Mucosa of descending colon (tissue), 3 donors: ENCODE results near the gene TMEM231. TPM values are rescaled to one million over a fixed set of nuclear protein-coding genes. Genes with fewer than 3 reads are reported as not detected.
"Not testable (repeated sequence)": the region's sequence is repeated elsewhere in the genome, so short reads cannot be mapped to it uniquely, and the experiment has no call there.

Source experiments
- ATAC-seq: fragments of 200-7000 bp; cut with Tn5 transposase; one replicate; pipeline ENCODE4 v1.9.1; 2020; ENCODE audit warnings: mild to moderate bottlenecking, moderate library complexity
- DNase-seq, 3 donors: peaks; one replicate each; pipeline ENCODE4 v3.0.0-alpha.2; 2020
- H3K36me3 ChIP-seq: fragments of 200-600 bp; one replicate; pipeline ENCODE4 v1.8.0; 2021; ENCODE audit warnings: low read depth, mild to moderate bottlenecking
- H3K4me1 ChIP-seq: fragments of 200-600 bp; one replicate; pipeline ENCODE4 v1.8.0; 2021; ENCODE audit warnings: low read depth, mild to moderate bottlenecking
- H3K4me3 ChIP-seq: fragments of 200-600 bp; one replicate; pipeline ENCODE4 v1.8.0; 2021; ENCODE audit warnings: mild to moderate bottlenecking
- H3K9me3 ChIP-seq: fragments of 200-600 bp; one replicate; pipeline ENCODE4 v1.8.0; 2021; ENCODE audit warnings: mild to moderate bottlenecking
- intact Hi-C, 2 donors: fragments of 100-400 bp; cut with DNase I in 1 of 2; cut with micrococcal nuclease in 1 of 2; formaldehyde crosslinking; loops; one replicate each; pipeline versions ENCODE4 v1.11.0 to v1.11.1; 2022; cut with DNase I, micrococcal nuclease
- total RNA-seq, 3 donors: library from RNA; stranded (reverse); fragmentation: NEBNext Ultra II Directional in 2 of 3; extraction: Animal tissue kit (Norgen Biotek cat#: 25700) in 2 of 3; gene quantifications; one replicate each; pipeline versions ENCODE4 v1.2.1 to v1.2.4, GENCODE V29; 2021 to 2023
- TF ChIP-seq, protein P1 (sequence below): fragments of 200-600 bp; IDR thresholded peaks from one replicate; pipeline ENCODE4 v1.8.0; 2022; ENCODE audit warnings: antibody characterized with exemption, mild to moderate bottlenecking
- donor health status: DM: no; HTN: no; CAD: no; lungs with moderate emphysema.
- donor health status: DM: no; HTN: no; CAD: no.
- donor health status: DM: no; HTN: yes; CAD: no.

Gene TMEM231
- total RNA-seq, 3 donors from 2014 or later: 4.7 to 7.3 (median 5.5) TPM

DNA sequence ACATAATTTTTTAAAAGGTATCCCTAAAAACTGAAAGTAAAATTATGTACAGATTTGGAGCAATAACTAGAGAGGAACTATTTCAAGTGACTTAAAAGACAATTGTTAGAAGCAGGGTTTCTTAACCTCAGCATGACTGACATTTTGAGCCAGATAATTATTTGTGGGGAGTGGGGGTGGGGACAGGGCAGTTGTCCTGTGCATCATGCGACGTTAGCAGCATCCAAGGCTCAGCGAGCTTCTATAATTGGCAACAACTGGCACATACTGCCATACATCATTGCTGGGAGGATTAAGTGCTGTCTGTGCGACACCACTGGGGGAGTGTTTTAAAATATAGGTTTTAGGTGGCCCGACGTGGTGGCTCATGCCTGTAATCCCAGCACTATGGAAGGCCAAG lies 37.3 kb upstream of the TMEM231 start:
- Histone ChIP-seq H3K4me3 (no peak overlapping the region), H3K9me3 (no peaks in the 10 kb centered on the region), H3K36me3 (no peaks in the 10 kb centered on the region), H3K4me1 (no peaks in the 10 kb centered on the region)
- TF ChIP-seq, protein P1, sequence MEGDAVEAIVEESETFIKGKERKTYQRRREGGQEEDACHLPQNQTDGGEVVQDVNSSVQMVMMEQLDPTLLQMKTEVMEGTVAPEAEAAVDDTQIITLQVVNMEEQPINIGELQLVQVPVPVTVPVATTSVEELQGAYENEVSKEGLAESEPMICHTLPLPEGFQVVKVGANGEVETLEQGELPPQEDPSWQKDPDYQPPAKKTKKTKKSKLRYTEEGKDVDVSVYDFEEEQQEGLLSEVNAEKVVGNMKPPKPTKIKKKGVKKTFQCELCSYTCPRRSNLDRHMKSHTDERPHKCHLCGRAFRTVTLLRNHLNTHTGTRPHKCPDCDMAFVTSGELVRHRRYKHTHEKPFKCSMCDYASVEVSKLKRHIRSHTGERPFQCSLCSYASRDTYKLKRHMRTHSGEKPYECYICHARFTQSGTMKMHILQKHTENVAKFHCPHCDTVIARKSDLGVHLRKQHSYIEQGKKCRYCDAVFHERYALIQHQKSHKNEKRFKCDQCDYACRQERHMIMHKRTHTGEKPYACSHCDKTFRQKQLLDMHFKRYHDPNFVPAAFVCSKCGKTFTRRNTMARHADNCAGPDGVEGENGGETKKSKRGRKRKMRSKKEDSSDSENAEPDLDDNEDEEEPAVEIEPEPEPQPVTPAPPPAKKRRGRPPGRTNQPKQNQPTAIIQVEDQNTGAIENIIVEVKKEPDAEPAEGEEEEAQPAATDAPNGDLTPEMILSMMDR: no peak
- DNase-seq (no peak), ATAC-seq (no peak)
- intact Hi-C loops: no loop called here

DNA sequence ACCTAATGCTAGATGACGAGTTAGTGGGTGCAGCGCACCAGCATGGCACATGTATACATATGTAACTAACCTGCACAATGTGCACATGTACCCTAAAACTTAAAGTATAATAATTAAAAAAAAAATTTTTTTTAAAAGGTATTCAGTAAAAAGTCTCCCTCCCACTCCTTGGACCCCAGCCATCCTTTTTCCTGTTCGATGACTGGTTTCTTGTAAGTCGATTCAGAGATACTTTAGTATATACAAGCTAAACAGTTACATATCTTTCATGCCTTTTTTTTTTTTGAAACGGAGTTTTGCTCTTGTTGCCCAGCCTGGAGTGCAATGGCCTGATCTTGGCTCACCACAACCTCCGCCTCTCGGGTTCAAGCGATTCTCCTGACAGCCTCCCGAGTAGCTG lies 35.9 kb upstream of the TMEM231 start:
- H3K4me1 ChIP-seq, DNase-seq, ATAC-seq, H3K9me3 ChIP-seq, H3K4me3 ChIP-seq, H3K36me3 ChIP-seq, intact Hi-C loops: not testable (repeated sequence)

- Histone ChIP-seq H3K9me3 (no peaks in the 10 kb centered on the region), H3K4me3 (no peak overlapping the region), H3K4me1 (no peaks in the 10 kb centered on the region), H3K36me3 (no peaks in the 10 kb centered on the region)
- intact Hi-C loops: no loop called here
- DNase-seq: peak in 1 of 3 donors; percentile 32
- TF ChIP-seq, protein P1: no peak
- peak; percentile 74 for ATAC-seq
Observed at GRCh38 chr16:75590920-75591843, 35.1 kb upstream of the TMEM231 start.

GRCh38 chr16:75589306-75589705 lies 33.3 kb upstream of the TMEM231 start:
- no peaks in the 10 kb centered on the region for H3K9me3 ChIP-seq
- H3K4me1 ChIP-seq: no peaks in the 10 kb centered on the region
- DNase-seq (no peak), ATAC-seq (no peak)
- H3K36me3 ChIP-seq: no peaks in the 10 kb centered on the region
- H3K4me3 ChIP-seq: no peak overlapping the region
- TF ChIP-seq, protein P1: no peak
- intact Hi-C loops: no loop called here

DNA sequence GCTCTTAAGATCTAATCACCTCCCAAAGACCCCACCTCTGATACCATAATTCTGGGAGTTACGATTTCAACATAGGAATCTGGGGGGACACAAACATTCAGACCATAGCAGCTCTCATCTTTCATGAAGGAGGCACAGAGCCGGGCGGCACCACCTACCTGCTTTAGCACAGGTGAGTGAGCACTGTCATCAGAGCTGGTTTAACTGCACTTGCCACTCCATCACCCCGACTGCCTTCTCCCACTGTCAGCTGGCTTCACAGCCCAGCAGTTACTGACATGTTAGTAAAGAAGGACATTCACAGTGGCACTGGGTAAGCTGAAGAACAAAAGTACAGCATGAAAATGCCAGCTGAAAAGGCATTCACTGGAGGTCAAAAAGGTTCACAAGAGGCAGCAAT lies 32.7 kb upstream of the TMEM231 start:
- ATAC-seq: no peak
- H3K4me3 ChIP-seq: no peak overlapping the region
- intact Hi-C loops: no loop called here
- H3K4me1 ChIP-seq: no peaks in the 10 kb centered on the region
- no peak for DNase-seq
- H3K9me3 ChIP-seq: no peaks in the 10 kb centered on the region
- H3K36me3 ChIP-seq: no peaks in the 10 kb centered on the region
- TF ChIP-seq, protein P1: no peak

DNA sequence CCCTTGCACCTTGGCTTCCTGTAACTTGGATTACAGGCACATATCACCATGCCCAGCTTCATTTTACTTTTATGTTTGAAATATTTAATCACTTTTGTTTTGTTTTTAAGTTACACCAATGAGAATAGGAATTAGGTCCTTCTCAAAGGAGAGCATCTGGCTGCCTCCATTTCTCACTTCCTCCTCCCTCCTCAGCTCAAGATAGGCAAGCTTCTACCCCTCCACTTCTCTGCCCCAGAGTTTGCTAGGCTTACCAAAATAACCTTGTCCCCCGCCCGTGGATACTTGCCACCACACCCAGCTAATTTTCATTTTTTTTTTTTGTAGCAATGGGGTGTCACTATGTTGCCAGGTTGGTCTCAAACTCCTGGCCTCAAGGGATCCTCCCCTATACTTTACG lies 28.1 kb upstream of the TMEM231 start:
- ATAC-seq (no peak), DNase-seq (no peak)
- Histone ChIP-seq H3K36me3 (no peaks in the 10 kb centered on the region), H3K9me3 (no peaks in the 10 kb centered on the region), H3K4me1 (no peaks in the 10 kb centered on the region), H3K4me3 (no peak overlapping the region)
- TF ChIP-seq, protein P1: no peak
- intact Hi-C loops: no loop called here
